Calu3 (cell line): Measurements from ENCODE around the gene RBPJ. TPM values are rescaled to one million over a fixed set of nuclear protein-coding genes. Genes with fewer than 3 reads are reported as not detected.

ENCODE experiments used
- BruUV-seq: library from RNA; stranded (reverse); fragments of 400-500 nt; replicated peaks from 2 replicates; lab custom pipeline; 2021; lab: Mats Ljungman, UMichigan
- CTCF ChIA-PET: fragments of 300-600 bp; sonication (Branson Sonifier 250); formaldehyde crosslinking; loops from one replicate; lab custom pipeline; 2022; ENCODE audit warnings: antibody characterized with exemption; lab: Charles Lee
- DNase-seq: peaks from one replicate; pipeline ENCODE4 v3.0.0; 2022
- H3K27ac Mint-ChIP-seq: one replicate; pipeline ENCODE4 v1.8.0; 2022; ENCODE audit warnings: mixed read lengths; ENCODE audit not compliant: unreplicated experiment
- H3K27me3 Mint-ChIP-seq: one replicate; pipeline ENCODE4 v1.8.0; 2022; ENCODE audit warnings: mixed read lengths; ENCODE audit not compliant: unreplicated experiment
- H3K36me3 Mint-ChIP-seq: one replicate; pipeline ENCODE4 v1.8.0; 2022; ENCODE audit warnings: mild to moderate bottlenecking, moderate library complexity, mixed read lengths; ENCODE audit not compliant: insufficient read depth, unreplicated experiment
- H3K4me1 Mint-ChIP-seq: one replicate; pipeline ENCODE4 v1.8.0; 2022; ENCODE audit warnings: mild to moderate bottlenecking, low read depth, mixed read lengths; ENCODE audit not compliant: unreplicated experiment
- H3K4me3 Mint-ChIP-seq: one replicate; pipeline ENCODE4 v1.8.0; 2022; ENCODE audit warnings: mild to moderate bottlenecking, low read depth, moderate library complexity, mixed read lengths; ENCODE audit not compliant: unreplicated experiment
- H3K9me3 Mint-ChIP-seq: one replicate; pipeline ENCODE4 v1.8.0; 2022; ENCODE audit warnings: low read depth, mixed read lengths; ENCODE audit not compliant: unreplicated experiment
- intact Hi-C: fragments of 100-400 bp; cut with micrococcal nuclease; formaldehyde crosslinking; loops from one replicate; pipeline ENCODE4 v1.10.0; 2022; ENCODE audit not compliant: unreplicated experiment
- total RNA-seq: library from RNA; stranded (reverse); gene quantifications from 2 replicates; pipeline ENCODE4 v1.2.3, GENCODE V29; 2022
- TF ChIP-seq, protein P1 (sequence below): fragments of 200-600 bp; IDR thresholded peaks from one replicate; pipeline ENCODE4 v1.8.0; 2022; ENCODE audit warnings: antibody characterized with exemption; ENCODE audit not compliant: unreplicated experiment

RBPJ gene
- total RNA-seq, 1 experiment from 2014 or later: 56.3 TPM

DNA sequence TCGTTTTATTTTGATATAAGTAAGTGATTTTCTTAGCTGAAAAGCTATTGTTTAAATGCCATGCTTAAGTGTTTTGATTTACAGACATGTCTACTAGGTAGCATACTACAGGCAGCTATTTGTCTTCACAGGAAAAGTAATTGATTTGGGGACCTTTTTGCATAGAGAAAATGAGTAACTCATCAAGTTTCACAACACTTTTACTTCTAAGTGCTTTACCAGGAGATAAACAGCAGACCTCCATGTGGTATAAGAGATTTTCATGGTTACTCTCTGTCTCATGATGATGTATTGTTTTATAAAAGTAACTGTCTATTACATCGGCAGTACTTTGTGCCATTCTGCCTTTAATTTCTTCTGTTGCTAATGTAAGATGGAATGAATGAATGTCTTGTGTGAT, 28.7 kb downstream of the RBPJ start:
- no TSS peak for BruUV-seq
- no peaks in the 10 kb centered on the region for H3K4me1 Mint-ChIP-seq

DNA sequence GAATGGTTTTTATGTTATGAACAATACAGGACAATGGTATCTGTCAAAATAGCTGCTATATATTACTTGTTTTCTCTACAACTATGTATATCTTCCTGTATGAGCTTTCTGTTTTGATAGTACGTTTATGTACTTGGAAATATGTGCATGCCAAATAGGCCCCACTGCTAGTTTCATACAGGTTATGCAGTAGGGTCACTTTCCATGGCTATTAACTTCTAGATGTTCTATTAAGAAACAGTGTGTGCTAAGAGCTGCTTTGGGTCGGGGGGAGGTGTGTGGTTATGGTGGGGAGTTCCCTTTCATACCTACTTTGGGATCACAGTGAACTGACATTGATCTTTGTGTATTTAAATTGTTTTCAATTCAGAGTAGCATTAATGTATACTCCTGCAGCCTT, 30.9 kb downstream of the RBPJ start:
- no TSS peak for BruUV-seq
- DNase-seq: no peak
- H3K4me3 Mint-ChIP-seq: no peak overlapping the region
- no peaks in the 10 kb centered on the region for H3K36me3 Mint-ChIP-seq
- no peaks in the 10 kb centered on the region for H3K9me3 Mint-ChIP-seq
- TF ChIP-seq, protein P1, sequence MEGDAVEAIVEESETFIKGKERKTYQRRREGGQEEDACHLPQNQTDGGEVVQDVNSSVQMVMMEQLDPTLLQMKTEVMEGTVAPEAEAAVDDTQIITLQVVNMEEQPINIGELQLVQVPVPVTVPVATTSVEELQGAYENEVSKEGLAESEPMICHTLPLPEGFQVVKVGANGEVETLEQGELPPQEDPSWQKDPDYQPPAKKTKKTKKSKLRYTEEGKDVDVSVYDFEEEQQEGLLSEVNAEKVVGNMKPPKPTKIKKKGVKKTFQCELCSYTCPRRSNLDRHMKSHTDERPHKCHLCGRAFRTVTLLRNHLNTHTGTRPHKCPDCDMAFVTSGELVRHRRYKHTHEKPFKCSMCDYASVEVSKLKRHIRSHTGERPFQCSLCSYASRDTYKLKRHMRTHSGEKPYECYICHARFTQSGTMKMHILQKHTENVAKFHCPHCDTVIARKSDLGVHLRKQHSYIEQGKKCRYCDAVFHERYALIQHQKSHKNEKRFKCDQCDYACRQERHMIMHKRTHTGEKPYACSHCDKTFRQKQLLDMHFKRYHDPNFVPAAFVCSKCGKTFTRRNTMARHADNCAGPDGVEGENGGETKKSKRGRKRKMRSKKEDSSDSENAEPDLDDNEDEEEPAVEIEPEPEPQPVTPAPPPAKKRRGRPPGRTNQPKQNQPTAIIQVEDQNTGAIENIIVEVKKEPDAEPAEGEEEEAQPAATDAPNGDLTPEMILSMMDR: no peak
- intact Hi-C loops: no loop called here
- no peaks in the 10 kb centered on the region for H3K4me1 Mint-ChIP-seq
- no peak overlapping the region for H3K27ac Mint-ChIP-seq
- CTCF ChIA-PET: no interaction called here
- H3K27me3 Mint-ChIP-seq: no peaks in the 10 kb centered on the region

More for the DNA sequence above, 28.7 kb downstream of the RBPJ start:
- H3K27ac Mint-ChIP-seq: no peak overlapping the region
- DNase-seq: no peak
- H3K36me3 Mint-ChIP-seq: no peaks in the 10 kb centered on the region
- no peak overlapping the region for H3K4me3 Mint-ChIP-seq
- no peaks in the 10 kb centered on the region for H3K9me3 Mint-ChIP-seq
- CTCF ChIA-PET: no interaction called here
- intact Hi-C loops: no loop called here
- TF ChIP-seq, protein P1: no peak
- H3K27me3 Mint-ChIP-seq: no peaks in the 10 kb centered on the region

DNA sequence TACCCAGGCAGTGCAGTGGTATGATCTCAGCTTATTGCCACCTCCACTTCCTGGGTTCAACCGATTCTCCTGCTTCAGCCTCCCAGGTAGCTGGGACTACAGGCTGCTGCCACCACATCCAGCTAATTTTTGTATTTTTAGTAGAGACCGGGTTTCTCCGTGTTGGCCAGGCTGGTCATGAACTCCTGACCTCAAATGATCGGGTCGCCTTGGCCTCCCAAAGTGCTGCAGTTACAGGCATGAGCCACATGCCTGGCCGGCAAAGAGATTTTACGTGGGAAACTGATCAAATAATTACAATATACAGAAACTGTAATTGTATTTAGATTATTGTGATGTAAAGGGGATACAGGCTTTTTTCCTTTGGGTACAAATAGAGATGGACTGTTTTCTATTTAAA, 33.7 kb downstream of the RBPJ start:
- Mint-ChIP-seq H3K4me3 (no peak overlapping the region), H3K4me1 (no peaks in the 10 kb centered on the region)
- CTCF ChIA-PET: interaction anchor here (0.7 kb wide), 1 partner anchor 22 kb away, joined by 3 read pairs; no protein-coding TSS in a partner anchor

DNA sequence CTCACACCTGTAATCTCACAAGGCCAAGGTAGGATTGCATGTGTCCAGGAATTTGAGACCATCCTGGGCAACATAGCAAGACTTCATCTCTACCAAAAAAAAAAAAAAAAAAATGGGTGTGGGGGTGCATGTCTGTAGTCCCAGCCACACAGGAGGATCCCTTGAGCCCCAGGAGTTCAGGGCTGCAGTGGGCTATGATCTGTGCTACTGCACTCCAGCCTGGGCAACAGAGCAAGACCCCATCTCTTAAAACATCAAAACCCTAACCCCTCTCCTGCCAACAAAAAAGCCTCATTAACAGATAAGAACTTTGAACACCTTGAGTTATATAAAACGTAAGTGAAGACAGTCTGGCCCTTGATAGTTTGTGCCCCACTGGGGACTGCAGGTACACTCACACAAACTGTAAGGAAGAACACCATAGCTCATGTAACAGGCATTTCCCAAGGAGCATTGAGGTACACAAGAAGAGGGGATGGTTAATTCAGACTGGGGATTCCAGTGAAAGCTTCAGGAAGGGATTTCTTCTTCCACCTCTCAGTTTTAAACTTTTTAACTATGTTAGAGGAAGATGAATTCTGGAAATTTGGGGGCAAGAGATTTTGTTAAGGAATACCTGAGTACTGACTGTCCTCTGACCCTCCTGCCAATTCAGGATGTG, 34.7 kb downstream of the RBPJ start:
- CTCF ChIA-PET: no interaction called here
- H3K9me3 Mint-ChIP-seq: no peaks in the 10 kb centered on the region
- BruUV-seq: no TSS peak

More for the DNA sequence above, 33.7 kb downstream of the RBPJ start:
- intact Hi-C loops: no loop called here
- H3K27ac Mint-ChIP-seq: no peak overlapping the region
- H3K9me3 Mint-ChIP-seq: no peaks in the 10 kb centered on the region
- H3K27me3 Mint-ChIP-seq: no peaks in the 10 kb centered on the region
- no peaks in the 10 kb centered on the region for H3K36me3 Mint-ChIP-seq
- TF ChIP-seq, protein P1: no peak
- no TSS peak for BruUV-seq
- no peak for DNase-seq

More for the DNA sequence above, 34.7 kb downstream of the RBPJ start:
- TF ChIP-seq, protein P1: no peak
- H3K27me3 Mint-ChIP-seq: no peaks in the 10 kb centered on the region
- no peaks in the 10 kb centered on the region for H3K4me1 Mint-ChIP-seq
- no peaks in the 10 kb centered on the region for H3K36me3 Mint-ChIP-seq
- H3K27ac Mint-ChIP-seq: no peak overlapping the region
- intact Hi-C loops: no loop called here
- H3K4me3 Mint-ChIP-seq: no peak overlapping the region
- DNase-seq: no peak
